Spinal cord (tissue), 10 donors: ENCODE data around the gene GMDS. TPM values are rescaled to one million over a fixed set of nuclear protein-coding genes. Genes with fewer than 3 reads are reported as not detected.
"Not testable (repeated sequence)": the region's sequence is repeated elsewhere in the genome, so short reads cannot be mapped to it uniquely, and the experiment has no call there.

Source experiments
- DNase-seq, 6 donors: peaks; one replicate each; pipeline versions ENCODE4 v3.0.0 to v3.0.0-alpha.2; 2013 to 2015; ENCODE audit warnings: low spot score in 6 of 6, low read depth in 4 of 6
- H3K27ac ChIP-seq: one replicate; pipeline ENCODE4 v1.5.1; 2013; ENCODE audit warnings: low read depth, low read length, control low read depth
- H3K27me3 ChIP-seq: one replicate; pipeline ENCODE4 v1.6.1; 2013; ENCODE audit warnings: low read length; ENCODE audit not compliant: control insufficient read depth, insufficient read depth
- H3K36me3 ChIP-seq: one replicate; pipeline ENCODE4 v1.6.1; 2013; ENCODE audit warnings: low read length; ENCODE audit not compliant: control insufficient read depth, insufficient read depth
- H3K4me1 ChIP-seq: one replicate; pipeline ENCODE4 v1.6.1; 2013; ENCODE audit warnings: low read length; ENCODE audit not compliant: control insufficient read depth, insufficient read depth
- H3K4me3 ChIP-seq: one replicate; pipeline ENCODE4 v1.5.1; 2013; ENCODE audit warnings: low read depth, low read length, control low read depth
- H3K9me3 ChIP-seq: one replicate; pipeline ENCODE4 v1.6.1; 2013; ENCODE audit warnings: low read length; ENCODE audit not compliant: control insufficient read depth, insufficient read depth
- WGBS: methylation state at CpG from one replicate; pipeline ENCODE4 v1.1.5; 2013; ENCODE audit warnings: missing lambda C conversion rate; ENCODE audit not compliant: insufficient coverage; 5-methylcytosine and 5-hydroxymethylcytosine counted together
- polyA plus RNA-seq, 2 donors: library from polyadenylated mRNA; unstranded; fragments of 120-200 nt; gene quantifications; one replicate each; pipeline ENCODE4 v1.2.1, GENCODE V29; 2013; ENCODE audit not compliant: insufficient read length in 2 of 2
- total RNA-seq, 2 donors: library from RNA; depleted of rRNA in 1 of 2; stranded (reverse); fragments of 120-200 nt in 1 of 2; fragments of >200 nt in 1 of 2; gene quantifications; one replicate each; pipeline versions ENCODE4 v1.2.3 to v1.2.4, GENCODE V29; 2013 to 2014
- donor health status: healthy.

The GMDS gene
- total and polyA plus RNA-seq, 4 donors, result 35.3 to 87.4 (median 49.6) TPM

GRCh38 chr6:1687402-1687801 lies 558.0 kb downstream of the GMDS start:
- DNase-seq, result no peak
- no peak overlapping the region for H3K27ac ChIP-seq
- H3K4me1 ChIP-seq, result no peaks in the 10 kb centered on the region
- no peaks in the 10 kb centered on the region for H3K27me3 ChIP-seq
- H3K36me3 ChIP-seq, result no peaks in the 10 kb centered on the region
- 85% methylated on average over 5 of the region's 6 CpGs for WGBS
- H3K9me3 ChIP-seq, result no peaks in the 10 kb centered on the region
- H3K4me3 ChIP-seq, result no peak overlapping the region

- H3K36me3 ChIP-seq, result no peaks in the 10 kb centered on the region
- WGBS, result 69% methylated on average over 5 of the region's 9 CpGs
- no peak overlapping the region for H3K4me3 ChIP-seq
- H3K4me1 ChIP-seq, result no peaks in the 10 kb centered on the region
- H3K27me3 ChIP-seq, result no peaks in the 10 kb centered on the region
- H3K9me3 ChIP-seq, result no peaks in the 10 kb centered on the region
- peak overlapping the region; percentile 29 for H3K27ac ChIP-seq
- peak in 2 of 6 donors; percentile 64 to 67 for DNase-seq
Measured at GRCh38 chr6:1686117-1687098, 559.0 kb downstream of the GMDS start.

DNA sequence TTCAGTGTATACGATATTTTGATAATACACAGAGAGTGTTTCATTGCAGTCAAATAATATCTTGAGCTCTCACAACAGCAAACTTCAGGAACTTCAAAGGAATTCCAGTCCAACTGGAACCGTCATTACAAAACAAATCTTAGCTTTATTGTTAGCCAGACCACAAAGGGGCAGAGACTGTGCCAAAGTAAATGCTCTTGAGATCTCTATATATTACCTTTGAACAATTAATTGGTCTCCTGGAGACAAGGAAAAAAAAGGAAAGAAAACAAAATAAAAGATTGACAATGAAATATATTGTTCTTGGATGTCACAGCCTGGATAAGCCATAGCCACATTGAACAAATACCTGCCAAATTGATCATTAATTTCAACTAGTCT lies 565.7 kb downstream of the GMDS start:
- H3K27ac ChIP-seq, result peak overlapping the region; percentile 61
- peaks cover 3% of the 10 kb centered on the region for H3K4me1 ChIP-seq

GRCh38 chr6:1679031-1679687 lies 566.2 kb downstream of the GMDS start:
- Histone ChIP-seq H3K27ac (peak overlapping the region; percentile 61), H3K9me3 (no peaks in the 10 kb centered on the region), H3K36me3 (no peaks in the 10 kb centered on the region), H3K27me3 (no peaks in the 10 kb centered on the region), H3K4me3 (no peak overlapping the region), H3K4me1 (peaks cover 3% of the 10 kb centered on the region)
- 68% methylated on average over 5 of the region's 13 CpGs for WGBS
- peak in 2 of 6 donors; percentile 35 to 51 for DNase-seq

More for the DNA sequence above, 565.7 kb downstream of the GMDS start:
- H3K9me3 ChIP-seq, result no peaks in the 10 kb centered on the region
- H3K36me3 ChIP-seq, result no peaks in the 10 kb centered on the region
- no CpG with 5 or more reads among the region's 2 CpGs for WGBS
- no peak overlapping the region for H3K4me3 ChIP-seq
- peak in 1 of 6 donors; percentile 30 for DNase-seq
- no peaks in the 10 kb centered on the region for H3K27me3 ChIP-seq

- no peaks in the 10 kb centered on the region for H3K27me3 ChIP-seq
- no peaks in the 10 kb centered on the region for H3K9me3 ChIP-seq
- DNase-seq, result peak in 2 of 6 donors; percentile 25 to 46
Measured at GRCh38 chr6:1678201-1678600, 567.2 kb downstream of the GMDS start.

GRCh38 chr6:1672379-1672778 lies 573.0 kb downstream of the GMDS start:
- H3K9me3 ChIP-seq, result no peaks in the 10 kb centered on the region
- no peaks in the 10 kb centered on the region for H3K4me1 ChIP-seq
- H3K27me3 ChIP-seq, result no peaks in the 10 kb centered on the region
- H3K4me3 ChIP-seq, result no peak overlapping the region
- H3K27ac ChIP-seq, result no peak overlapping the region
- no peak for DNase-seq
- H3K36me3 ChIP-seq, result no peaks in the 10 kb centered on the region
- WGBS, result no CpG with 5 or more reads among the region's 2 CpGs

More at GRCh38 chr6:1678201-1678600, 567.2 kb downstream of the GMDS start:
- Histone ChIP-seq H3K4me1 (peaks cover 3% of the 10 kb centered on the region), H3K36me3 (no peaks in the 10 kb centered on the region), H3K4me3 (no peak overlapping the region), H3K27ac (peak overlapping the region; percentile 2)
- WGBS, result 25% methylated on average over 1 of the region's 3 CpGs

GRCh38 chr6:1670711-1671462 lies 574.5 kb downstream of the GMDS start:
- Histone ChIP-seq H3K27ac (no peak overlapping the region), H3K4me1 (no peaks in the 10 kb centered on the region), H3K36me3 (no peaks in the 10 kb centered on the region), H3K9me3 (no peaks in the 10 kb centered on the region), H3K4me3 (no peak overlapping the region), H3K27me3 (no peaks in the 10 kb centered on the region)
- 51% methylated on average over 13 of the region's 16 CpGs for WGBS
- DNase-seq, result no peak

DNA sequence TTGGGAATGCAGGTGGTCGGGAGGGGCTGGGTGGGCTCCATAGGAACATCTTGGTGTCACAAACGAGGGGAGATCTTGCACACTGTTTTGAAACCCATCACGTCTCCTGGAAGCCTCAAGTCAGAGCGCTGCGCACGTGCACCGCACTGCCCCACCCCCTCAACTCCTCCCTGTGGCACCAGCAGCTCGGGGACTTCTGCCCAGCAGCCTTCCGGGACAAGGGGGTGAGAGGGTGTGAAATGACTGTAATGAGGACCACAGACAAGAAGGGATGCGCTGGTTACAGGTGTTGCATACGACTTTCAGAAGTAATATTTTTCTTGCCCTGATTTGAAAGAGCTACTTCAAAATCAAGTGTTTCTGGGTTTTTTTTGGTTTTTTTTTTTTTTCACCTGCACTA lies 575.4 kb downstream of the GMDS start:
- Histone ChIP-seq H3K4me3 (no peak overlapping the region), H3K4me1 (no peaks in the 10 kb centered on the region), H3K27ac (no peak overlapping the region), H3K36me3 (no peaks in the 10 kb centered on the region), H3K9me3 (no peaks in the 10 kb centered on the region), H3K27me3 (no peaks in the 10 kb centered on the region)
- 100% methylated on average over 1 of the region's 11 CpGs for whole genome bisulfite sequencing
- DNase-seq, result no peak

DNA sequence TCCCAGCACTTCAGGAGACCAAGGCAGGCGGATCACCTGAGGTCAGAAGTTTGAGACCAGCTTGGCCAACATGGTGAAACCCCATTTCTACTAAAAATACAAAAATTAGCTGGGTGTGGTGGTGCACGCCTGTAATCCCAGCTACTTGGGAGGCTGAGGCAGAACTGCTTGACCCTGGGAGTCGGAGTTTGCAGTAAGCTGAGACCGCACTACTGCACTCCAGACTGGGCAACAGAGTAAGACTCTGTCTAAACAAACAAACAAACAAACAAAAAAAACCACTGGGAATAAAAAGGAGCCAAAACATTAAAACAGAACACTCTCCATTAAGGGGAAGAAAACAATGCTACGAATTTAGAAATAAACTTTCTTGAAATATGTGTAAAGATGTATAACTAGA lies 576.9 kb downstream of the GMDS start:
- H3K36me3 ChIP-seq, H3K4me3 ChIP-seq, H3K4me1 ChIP-seq, DNase-seq, H3K27me3 ChIP-seq, H3K9me3 ChIP-seq, H3K27ac ChIP-seq: not testable (repeated sequence)
- WGBS, result no CpG with 5 or more reads among the region's 5 CpGs
